HG02571 (cell line): ENCODE data around the gene HOXA9.

Experiments used
- ATAC-seq: cut with Tn5 transposase; IDR thresholded peaks from one replicate; pipeline ENCODE4 v1.9.1; 2021; ENCODE audit warnings: mild to moderate bottlenecking, moderate library complexity; ENCODE audit not compliant: unreplicated experiment

Gene HOXA9

DNA sequence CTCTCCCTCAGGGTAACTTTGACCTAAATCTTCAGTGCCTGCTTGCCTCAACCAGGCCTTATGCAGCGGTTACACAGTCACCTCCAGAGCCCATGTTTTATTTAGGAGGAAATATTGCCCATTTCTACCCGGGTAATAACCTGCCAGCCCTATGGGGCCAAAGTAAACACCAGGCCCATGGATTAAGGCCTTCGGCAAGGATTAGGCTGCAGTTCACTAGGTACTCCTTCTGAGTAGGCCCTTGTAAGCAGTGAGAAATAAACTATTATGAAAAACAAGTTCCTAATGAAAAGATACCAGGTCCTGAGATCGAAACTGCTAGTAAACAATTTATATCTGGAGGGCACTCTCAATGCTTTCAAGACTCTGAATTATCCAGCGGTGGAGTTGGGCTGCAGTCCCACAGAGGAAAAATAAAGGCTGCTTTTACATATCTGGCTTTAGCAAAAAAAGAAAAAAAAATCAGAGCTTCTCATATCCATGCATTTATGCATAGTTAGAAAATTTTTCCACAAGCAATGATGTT, 12.5 kb upstream of the HOXA9 start:
- ATAC-seq, result no peak

DNA sequence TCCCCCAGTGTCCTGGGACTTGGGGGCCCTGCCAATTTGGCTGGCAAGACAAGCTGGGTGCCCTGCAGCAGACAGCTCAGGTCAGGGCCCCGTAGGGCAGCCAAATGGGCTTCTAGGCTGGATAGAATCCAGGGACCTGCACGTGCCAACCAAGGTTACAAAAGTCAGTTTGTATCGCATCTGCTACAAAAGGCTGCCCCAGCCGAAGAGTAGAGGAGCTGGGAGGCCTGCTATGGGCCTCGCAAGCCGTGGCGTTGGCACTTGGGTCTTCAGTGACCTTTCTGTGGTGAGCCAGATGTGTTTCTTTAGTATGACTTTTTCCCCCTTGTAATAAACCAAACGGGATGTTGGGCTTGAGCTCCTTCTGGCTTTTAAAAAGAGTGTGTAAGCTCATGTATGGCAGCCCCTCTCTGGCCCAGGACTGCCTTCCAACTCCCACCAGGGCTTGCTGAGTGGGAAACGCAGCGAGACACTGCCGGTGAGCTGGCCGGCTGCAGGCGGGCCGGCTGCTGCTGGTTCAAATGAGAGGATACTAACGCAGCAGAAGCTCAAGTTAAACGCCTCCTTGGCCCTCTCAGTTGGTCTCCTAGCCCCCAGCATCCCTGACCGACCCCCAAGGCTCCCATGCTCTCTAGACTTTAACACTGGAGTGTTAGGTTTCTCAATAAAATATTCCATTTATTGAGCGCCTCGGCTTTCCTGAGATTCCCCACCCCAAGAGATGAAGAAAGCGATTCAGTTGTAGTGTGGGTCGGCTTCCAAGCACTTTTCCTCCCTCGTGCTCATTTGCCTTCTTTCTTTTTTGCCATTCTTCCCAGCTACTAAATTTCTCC, 11.8 kb upstream of the HOXA9 start:
- no peak for ATAC-seq

DNA sequence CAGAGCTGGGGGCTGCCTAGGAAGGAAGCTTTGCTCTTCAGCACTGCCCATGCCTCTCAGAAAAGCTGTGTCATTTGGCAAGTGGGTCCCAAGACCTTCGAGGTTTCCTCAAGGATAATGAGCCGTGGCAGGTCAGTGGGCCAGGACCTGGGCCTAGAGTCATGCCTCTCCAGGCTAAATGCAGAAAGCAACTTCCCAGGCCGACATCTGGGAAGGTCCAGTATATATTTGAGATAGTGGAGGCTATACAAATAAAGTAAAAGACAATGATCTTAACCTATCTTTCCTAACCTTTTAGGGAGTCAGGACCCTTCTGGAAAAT, 11.1 kb upstream of the HOXA9 start:
- ATAC-seq, result no peak

DNA sequence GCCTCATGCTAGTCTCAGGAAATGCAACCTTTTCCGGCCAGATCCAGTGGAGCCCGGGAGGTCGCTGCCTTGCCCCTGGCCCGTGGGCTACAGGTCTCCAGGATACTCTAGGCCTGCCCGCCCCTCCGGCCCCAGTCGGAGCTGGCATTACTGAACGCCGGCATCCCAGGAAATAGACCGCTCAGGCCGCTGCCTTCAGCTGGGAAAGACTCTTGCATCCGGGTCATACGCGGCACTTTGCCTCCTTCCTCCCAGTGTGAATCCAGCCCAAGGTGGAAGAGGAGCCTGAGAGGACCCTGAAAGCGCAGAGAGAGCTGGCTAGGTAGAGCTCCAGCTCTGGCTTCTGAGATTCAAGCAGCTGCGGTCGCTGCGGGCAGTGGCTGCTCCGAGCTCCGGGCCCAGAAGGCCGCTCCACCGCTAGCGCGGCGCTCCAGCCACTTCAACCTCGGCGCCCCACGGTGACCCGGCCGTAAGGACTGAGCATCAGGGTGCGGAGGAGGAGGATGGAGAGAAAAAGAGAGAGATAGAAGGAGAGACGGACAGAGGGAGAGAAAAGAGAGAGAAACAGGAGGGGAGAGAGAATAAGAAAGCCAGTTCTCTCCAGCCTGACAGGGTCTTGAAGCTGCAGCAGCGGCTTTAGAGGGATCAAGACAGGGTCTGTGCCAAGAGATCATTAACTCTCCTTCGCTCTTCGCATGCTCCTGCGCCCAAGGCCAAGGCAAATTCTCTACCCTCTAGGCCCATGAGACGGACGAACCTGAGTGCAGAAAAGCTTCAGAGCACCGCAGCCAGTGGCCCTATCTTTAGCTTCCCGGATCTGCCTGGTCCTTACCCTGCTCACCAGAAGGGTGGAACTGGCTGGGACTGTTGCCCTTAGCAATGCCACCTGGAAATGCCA, 10.5 kb upstream of the HOXA9 start:
- no peak for ATAC-seq

DNA sequence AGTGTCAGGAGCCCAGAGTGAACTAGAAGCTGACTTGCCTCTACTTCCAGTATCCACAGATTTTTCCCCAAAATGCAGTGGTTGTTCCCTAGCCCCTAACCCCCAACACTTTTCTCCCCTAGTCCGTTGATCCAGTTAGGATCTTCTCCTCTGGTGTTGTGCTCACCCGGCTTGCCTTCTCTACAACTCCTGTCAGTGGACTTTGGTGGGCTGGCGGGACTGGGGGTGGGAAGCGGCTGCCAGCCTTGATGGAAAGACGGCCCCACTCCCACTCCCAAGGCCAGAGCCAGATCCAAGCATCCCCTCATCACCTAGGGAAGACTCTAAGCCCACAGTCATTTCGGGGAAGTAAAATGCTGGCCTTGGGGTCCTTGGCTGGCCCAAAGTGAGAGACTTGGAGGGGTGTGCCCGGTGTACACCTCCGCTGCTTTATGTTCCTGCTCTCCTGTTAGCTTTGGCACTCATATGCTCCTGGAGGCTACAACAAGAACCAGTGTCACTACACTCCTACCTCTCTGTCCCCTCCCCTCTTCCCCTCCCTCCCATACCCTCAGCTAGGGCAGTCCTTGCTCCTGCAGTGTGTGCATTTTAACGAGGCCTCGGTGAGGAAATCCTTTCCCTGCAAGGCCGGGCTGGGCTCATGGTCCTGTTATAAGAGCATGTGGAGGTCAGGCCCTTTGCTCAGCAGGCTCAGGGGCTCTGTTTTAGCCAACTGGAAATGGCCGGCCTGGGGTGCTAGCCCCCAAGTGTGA, 9.7 kb upstream of the HOXA9 start:
- no peak for ATAC-seq

DNA sequence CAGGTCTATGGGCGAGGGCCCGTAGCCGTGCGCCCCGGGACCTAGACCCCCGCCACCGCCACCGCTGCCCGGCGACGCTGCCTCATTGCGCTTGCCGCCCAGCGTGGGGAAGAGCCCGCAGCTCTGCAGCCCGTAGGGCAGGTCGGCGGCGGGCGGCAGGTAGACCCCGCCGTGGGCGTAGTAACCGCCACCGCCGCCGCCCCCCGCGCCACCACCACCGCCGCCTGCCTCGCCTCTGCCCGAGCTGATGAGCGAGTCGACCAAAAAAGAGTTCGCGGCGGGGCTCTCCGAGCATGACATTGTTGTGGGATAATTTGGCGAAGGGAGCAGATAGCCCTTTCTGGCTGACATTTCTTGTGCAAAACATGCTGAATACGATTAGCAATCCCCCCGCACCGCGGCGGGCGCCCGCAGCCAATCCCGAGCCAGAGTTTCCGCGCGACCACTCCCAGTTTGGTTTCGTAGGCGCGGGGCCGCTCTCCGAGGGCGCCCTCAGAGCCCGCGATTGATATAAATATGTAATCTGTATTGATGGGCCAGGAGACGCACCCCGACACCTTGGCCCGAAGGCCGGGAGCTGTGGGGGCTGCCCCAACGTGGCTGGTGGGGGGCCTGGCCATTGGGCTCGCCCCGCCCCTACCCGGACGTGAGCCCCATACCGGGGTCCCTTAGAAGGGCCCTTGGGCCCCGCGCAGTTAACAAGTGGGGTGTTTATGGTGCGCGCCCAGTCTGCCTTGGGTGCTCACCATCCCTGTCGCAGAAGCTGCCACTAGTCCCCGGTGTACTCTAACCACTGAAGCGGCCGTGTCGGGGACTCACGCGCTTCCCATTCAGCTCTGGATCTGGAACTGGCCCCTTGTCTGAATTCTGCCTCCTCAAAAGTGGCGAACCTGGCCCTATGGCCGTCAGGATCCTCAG, 8.9 kb upstream of the HOXA9 start, which contains the start of gene HOXA10:
HOXA10 (minus strand) TSS at position 365 of the 918 bp plus-strand sequence; CDS start at position 351, 14 bp downstream.
- no peak for ATAC-seq

DNA sequence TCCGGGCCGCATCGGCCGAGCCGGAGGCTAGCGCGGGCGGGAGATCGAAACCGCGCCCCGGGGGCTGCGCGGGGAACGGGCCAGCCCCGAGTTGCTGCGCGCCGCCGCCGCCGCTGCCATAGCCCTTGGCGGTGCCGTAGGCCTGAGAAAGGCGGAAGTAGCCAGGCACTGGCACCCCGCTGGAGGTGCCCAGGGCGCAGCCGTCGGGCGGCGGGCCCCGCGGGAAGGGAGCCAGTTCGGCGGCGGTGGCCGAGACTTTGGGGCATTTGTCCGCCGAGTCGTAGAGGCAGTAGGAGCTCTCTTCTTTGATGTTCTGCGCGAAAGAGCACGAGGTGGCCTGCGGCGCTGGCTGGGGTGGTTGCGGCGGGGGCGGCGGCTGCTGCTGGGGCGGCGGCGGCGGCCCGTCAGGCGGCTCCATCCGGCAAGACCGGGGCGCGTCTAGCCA, 8.2 kb upstream of the HOXA9 start:
- ATAC-seq, result no peak

DNA sequence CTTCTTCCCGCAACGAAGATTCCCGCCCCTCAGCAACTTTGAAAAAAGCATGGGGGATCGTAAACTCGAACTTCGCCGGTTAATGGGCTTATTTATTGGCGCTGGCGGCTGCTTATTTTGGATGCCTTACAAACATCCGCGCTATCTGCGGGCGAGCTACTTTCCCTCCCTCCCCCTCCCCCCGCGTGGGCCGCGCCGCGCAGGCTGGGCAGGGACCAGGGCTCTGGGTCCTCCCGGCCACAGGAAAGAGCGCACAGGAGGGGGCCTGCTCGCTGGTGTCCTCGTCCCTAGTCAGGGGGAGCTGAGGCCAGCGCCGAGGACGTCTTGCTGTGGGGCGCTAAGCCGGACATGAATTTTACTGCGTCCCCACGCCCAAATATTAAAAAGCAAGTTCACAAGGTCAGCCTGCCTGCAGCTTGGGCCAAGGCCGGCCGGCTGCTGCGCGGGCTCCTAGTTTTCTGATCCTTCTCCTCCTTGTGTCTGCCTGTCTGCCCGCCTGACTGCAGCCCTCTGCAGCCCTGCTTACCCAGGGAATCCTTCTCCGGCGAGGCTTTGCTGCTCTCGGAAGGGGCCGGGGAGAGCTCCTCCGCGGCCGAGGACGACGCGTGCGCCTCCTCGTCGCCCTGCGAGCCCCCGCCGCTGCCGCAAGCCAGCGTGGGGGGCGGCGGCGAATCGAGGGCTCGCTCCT, 7.6 kb upstream of the HOXA9 start:
- no peak for ATAC-seq

DNA sequence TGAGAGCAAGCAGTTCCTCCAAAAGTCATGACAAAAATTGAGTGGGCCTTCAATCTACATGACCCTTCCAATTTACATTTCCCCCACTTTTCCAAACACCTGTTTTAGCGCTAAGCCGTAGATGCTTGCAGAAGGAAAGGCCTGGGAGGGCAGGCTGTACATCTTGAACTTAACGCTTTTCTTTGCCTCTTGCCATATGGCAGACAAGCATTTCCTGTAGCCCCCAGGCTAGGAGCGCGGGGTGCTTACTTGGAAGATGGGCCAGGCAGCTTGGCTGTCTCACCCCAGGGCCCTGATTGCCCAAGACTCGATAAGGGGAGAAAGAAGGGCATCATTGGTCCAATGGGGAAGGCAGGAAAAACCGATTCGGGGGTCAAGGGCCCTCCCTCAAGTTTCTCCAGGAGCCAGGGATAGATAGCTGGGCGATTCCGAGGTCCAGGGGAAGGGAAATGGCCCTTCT, 7.0 kb upstream of the HOXA9 start:
- no peak for ATAC-seq

DNA sequence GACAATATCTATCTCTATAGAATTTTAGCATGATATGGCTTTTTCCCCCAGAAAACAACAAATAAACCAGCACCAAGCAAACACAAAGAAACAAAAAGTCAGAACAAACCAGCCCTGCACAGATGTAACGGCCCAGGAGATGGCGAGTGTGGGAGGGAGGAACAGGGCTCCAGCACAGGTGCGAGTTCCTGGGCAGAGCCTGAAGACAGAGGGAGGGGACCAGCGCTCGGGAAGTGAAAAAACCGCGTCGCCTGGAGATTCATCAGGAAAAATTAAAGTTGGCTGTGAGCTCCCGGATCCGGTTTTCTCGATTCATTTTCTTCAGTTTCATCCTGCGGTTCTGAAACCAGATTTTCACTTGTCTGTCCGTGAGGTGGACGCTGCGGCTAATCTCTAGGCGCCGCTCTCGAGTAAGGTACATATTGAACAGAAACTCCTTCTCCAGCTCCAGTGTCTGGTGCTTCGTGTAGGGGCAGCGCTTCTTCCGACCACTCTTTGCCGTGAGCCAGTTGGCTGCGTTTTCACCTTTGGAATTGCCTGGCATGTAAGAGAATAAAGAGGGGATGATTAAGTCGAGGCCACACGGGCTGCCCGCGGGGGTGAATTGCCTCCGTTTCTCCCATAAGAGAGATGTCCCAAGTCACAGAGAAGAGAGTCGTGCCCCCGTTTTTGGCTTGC, 6.4 kb upstream of the HOXA9 start:
- no peak for ATAC-seq

DNA sequence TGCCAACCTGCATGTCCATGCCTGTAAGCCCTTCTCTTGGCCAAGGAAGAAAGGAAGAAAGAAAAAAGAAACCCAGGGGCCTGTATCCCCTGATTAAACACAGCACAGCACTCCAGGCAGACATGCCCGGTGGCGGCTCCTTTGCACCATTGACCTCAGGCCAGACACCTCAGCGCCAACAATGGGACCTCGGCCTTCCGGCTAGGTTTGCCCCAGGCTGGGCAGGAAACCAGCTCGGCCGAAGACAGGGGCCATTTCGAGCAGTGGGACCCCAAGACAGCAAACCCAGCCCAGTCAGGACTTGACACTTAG, 5.9 kb upstream of the HOXA9 start:
- no peak for ATAC-seq

DNA sequence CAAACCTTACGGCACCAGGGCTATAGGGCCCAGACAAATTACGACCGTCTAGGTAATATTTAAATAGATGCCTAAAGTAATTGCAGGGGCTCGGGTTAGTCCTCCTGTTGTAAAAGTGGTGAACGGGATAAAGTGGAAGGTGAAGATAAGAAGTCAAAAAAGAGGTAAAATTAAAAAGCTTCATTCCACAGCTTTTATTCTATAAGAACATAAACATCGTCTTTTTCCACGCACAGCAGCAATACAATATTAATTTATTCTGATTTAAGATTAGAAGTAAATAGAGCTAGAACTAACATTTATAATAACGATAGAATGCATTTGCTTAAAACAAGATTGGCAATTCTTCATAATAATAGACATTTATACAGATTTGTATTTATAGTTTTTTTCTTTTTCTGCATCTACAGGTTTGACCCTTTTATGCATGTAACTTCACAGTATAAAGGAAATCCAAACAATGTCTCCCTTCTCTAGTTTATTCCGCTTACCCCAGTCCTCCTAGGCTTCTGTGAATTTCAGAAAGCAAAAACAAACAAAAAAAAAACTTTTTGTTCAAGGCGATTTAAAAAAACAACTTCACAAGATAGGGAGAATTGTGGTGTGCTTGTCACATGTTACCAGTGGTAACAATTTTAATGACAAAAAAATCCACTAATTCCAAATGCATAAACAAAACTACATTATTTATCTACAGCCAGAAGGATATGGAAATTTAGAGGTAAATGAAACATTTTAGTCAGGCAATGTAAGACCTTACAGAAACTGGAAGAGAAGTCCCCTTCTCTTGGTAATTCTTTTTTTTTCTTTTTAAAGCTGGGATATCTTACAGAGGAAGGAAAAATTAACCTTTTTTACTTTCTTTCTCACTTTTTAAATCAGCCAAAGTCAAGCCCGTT, 5.3 kb upstream of the HOXA9 start:
- no peak for ATAC-seq

DNA sequence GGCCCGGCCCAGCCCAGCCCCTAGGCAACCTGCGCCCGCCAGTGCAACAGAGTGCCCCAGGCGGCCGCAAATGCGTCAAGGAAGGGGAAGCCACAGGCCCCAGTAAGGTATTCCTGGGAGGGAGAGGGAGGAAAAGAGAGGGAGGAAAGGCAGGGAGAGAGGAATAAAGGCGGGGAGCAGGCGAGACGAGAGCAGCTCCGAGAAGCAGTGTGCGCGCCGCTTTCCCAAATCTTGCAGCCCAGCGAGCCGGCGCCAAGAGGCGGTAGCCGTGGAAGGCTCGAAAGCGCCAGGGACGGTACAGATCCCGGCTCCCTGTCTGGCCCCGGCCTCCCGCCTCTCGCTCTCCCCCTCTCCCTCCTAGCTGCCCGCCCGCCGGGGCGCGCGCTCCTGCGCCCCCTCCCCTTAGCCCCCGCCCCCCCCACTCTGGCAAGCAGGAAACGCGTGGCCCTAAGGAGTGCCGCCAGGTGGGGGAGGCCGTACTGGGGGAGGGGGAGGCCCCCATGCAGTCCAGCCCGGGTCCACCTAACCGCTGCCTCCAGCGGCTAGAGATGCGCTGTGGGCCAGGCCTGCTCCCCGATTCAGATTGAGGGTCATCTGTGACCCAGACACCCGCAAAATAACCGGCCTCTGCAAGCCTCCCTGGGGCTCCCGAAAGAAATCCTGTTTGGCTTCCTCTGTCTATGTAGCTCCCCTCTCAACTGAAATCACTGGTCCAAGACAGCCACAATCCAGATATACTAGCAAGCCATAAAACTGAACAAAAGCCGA, 4.5 kb upstream of the HOXA9 start:
- ATAC-seq, result no peak

DNA sequence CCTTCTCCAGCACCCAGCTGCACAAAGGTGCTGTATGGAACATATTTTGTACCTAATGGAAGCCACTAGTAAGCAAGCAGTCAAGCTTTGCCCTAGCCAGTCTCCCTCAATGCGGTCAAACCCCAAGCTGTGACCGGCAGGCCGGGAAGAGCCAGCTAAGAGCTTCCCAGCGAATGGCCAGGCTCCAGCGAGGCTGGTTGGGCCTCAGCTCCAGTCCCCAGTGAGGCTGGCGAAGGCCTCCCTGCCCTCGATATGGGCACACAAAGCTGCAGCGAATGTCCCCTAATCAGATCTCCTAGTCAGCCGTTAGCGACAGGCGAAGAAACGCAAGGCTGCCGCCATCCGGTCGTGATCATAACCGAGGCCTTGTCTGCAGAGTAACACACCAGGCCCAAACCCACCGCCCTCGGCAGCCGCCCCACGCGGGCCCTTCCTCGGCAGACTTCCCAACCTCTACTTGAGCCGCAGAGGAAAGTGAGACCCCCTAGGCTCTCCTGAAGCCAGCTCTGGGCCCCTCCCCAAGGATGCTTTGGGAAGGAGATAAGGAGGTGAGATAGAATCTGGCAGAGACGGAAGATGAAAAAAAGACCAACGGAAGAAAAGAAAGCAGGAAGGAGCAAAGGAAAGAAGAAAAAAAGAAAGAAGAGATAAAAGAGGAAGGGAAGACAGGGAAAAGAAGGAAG, 3.1 kb upstream of the HOXA9 start:
- ATAC-seq, result no peak

DNA sequence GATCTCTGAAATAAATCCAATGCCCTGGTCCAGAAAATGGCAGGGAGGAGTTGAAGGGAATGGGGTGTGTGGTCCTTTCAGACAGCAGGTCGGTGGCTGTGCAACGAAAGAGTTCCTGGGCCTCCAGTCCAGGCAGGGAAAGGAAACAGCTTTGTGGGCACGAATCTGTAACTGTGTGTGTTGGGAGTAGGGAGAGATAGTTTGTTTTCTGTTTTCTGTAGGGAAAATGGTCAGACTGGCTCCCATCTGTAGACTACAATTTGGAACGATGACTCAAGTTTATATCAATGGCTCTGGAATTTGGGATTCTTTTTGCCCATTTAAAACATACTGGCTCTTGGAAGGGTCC, 2.6 kb upstream of the HOXA9 start:
- ATAC-seq, result no peak
